ENCODE results near the gene LPIN1.

DNA sequence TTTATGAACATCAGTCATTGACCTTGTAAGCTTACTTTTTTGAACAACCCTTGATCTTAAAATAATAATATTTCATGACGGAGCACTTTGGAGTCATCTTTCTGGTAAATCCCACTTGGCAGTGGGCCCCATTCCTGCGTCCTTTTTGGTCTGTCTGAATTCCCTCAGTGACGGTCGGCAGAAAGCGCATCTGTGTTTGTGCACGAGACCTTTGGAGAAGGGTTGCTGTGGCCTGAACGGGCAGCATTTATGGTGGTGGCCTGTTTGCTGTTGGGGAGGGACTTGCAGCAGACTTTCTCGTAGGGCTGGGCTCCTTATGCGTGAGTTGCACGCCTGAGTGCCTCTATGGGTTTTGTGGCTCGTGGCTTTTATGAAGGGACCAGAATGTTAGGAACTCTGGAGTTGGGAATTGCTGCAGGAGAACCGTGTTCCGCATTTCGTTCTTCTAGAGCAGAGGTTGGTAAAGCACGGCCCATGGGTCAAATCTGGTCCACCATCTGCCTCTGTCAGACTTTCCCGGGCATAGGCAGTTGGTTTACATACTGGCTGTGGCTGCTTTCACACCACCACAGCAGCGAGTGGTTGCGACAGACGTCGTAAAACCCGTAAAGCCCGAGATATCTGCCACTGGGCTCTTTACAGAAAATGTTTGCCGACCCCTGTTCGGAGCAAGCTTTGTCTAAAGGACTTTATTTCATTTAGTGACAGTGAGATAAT, 30.8 kb downstream of the LPIN1 start:
- TF ChIP-seq, protein P1, sequence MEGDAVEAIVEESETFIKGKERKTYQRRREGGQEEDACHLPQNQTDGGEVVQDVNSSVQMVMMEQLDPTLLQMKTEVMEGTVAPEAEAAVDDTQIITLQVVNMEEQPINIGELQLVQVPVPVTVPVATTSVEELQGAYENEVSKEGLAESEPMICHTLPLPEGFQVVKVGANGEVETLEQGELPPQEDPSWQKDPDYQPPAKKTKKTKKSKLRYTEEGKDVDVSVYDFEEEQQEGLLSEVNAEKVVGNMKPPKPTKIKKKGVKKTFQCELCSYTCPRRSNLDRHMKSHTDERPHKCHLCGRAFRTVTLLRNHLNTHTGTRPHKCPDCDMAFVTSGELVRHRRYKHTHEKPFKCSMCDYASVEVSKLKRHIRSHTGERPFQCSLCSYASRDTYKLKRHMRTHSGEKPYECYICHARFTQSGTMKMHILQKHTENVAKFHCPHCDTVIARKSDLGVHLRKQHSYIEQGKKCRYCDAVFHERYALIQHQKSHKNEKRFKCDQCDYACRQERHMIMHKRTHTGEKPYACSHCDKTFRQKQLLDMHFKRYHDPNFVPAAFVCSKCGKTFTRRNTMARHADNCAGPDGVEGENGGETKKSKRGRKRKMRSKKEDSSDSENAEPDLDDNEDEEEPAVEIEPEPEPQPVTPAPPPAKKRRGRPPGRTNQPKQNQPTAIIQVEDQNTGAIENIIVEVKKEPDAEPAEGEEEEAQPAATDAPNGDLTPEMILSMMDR (IDR thresholded peaks at IDR 0.05) = no peak
- TF ChIP-seq POLR2A (IDR thresholded peaks at IDR 0.05) = no peak

Measured in breast epithelium (tissue), 3 donors.